AG09309 (cell line): Measurements from ENCODE around the gene GPR31.
A peak's percentile ranks its signal among the peaks of the same experiment; 100 is the strongest.

Source experiments
- DNase-seq: peaks from one replicate; pipeline ENCODE4 v3.0.0-alpha.2; 2010; ENCODE audit warnings: low read depth
- H3K4me3 ChIP-seq: 2 replicates; pipeline ENCODE4 v1.5.1; 2011; ENCODE audit warnings: mild to moderate bottlenecking, low read depth, low read length, moderate library complexity; ENCODE audit not compliant: control insufficient read depth
- TF ChIP-seq, protein P1 (sequence below): IDR thresholded peaks from 2 replicates; pipeline ENCODE4 v1.5.1; 2011; ENCODE audit warnings: mild to moderate bottlenecking, low read depth, low read length, inconsistent platforms; ENCODE audit not compliant: insufficient read depth, control insufficient read depth; ENCODE audit errors: missing control alignments

Gene GPR31

DNA sequence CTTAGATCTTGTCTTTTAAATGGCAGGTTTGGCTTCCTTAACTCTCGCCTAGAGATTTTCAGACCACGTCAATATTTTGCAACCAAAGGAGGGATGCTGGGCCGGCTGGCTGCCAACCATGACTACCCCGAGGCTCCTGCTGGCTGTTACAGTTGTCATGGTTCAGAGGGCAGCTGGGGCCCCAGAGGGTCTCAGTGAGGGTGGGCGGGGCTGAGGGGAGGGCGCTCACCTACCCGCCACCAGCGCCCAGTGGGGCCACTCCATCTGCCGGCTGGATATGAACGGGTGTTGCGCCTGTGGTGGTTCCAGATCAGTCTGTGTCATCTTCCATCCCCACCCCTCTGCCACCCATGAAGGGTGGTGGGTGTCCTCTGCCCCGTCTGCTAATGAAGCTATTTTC lies 12.3 kb downstream of the GPR31 start:
- no peak for DNase-seq
- TF ChIP-seq, protein P1, sequence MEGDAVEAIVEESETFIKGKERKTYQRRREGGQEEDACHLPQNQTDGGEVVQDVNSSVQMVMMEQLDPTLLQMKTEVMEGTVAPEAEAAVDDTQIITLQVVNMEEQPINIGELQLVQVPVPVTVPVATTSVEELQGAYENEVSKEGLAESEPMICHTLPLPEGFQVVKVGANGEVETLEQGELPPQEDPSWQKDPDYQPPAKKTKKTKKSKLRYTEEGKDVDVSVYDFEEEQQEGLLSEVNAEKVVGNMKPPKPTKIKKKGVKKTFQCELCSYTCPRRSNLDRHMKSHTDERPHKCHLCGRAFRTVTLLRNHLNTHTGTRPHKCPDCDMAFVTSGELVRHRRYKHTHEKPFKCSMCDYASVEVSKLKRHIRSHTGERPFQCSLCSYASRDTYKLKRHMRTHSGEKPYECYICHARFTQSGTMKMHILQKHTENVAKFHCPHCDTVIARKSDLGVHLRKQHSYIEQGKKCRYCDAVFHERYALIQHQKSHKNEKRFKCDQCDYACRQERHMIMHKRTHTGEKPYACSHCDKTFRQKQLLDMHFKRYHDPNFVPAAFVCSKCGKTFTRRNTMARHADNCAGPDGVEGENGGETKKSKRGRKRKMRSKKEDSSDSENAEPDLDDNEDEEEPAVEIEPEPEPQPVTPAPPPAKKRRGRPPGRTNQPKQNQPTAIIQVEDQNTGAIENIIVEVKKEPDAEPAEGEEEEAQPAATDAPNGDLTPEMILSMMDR: no peak
- H3K4me3 ChIP-seq: no peak overlapping the region

DNA sequence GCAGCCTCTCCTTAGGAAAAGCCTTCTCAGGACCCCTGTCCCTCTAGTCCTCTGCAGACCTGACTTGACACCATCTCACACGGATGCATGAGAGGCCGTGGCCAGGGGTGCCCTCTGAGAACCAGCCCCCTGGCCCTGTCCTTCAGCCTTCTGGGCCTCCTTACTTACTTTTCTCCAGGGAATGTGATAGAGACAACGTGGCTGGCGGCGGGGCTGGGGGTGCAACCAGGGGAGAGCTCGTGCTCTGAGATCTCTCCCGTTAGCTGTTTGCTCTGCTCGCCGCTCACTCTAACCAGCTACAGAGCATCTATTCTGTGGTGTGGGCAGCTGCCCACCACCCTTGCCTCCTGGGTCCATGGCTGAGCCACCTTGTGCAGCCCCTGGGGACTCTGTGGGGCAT lies 14.7 kb downstream of the GPR31 start:
- TF ChIP-seq, protein P1: no peak
- no peak overlapping the region for H3K4me3 ChIP-seq
- no peak for DNase-seq

DNA sequence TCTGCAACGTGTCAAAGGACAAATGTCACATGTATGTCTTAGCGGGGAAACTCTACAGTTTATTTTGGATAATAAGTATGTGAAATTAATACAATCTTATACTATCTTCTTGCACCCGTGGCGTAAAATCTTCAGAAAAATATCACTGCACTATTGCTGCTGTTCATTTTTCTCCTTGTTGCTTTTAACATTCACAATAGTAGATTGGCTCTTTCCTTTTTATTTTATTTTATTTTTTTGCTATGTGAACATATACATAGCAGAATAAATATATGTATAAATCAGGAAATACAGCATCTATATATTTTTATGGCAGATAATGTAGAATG lies 15.4 kb downstream of the GPR31 start:
- no peak for DNase-seq
- TF ChIP-seq, protein P1: no peak
- H3K4me3 ChIP-seq: no peak overlapping the region

DNA sequence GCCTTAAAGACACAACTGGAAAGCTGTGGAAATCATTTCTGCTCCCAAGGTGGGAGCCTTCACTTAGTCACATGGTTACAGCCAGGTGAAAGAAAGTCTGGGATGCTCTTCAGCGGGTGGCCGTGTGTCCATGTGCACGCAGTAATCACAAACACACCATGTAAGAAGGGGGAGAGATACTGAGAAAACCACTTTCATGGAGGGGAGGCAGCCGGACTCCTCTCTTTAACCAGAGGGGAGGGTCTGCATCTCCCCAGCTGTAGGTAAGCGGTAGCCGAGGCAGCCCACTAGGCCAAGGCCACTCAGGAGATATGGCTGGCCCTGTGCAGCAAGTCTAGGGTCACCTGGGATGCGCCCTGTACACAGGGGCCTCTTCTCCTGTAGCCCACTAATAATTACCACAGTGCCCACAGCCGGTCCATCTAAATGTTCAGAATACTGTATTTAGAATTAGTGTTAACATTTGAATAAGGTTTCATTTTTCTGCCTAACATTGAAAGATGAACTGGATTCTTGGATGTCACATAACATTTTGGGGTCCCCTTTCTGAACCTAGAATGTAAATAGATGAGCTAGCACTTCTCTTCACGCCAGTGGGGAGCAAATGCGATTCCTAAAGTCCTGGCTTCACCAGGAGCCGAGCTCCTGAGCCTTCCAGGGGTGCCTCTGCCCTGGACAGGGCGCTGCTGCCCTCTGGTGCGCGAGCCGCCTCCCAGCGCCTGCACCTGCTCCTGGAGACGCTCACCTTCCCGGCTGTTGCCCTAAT lies 15.9 kb downstream of the GPR31 start:
- H3K4me3 ChIP-seq: no peak overlapping the region
- no peak for DNase-seq
- TF ChIP-seq, protein P1: peak; percentile 49

DNA sequence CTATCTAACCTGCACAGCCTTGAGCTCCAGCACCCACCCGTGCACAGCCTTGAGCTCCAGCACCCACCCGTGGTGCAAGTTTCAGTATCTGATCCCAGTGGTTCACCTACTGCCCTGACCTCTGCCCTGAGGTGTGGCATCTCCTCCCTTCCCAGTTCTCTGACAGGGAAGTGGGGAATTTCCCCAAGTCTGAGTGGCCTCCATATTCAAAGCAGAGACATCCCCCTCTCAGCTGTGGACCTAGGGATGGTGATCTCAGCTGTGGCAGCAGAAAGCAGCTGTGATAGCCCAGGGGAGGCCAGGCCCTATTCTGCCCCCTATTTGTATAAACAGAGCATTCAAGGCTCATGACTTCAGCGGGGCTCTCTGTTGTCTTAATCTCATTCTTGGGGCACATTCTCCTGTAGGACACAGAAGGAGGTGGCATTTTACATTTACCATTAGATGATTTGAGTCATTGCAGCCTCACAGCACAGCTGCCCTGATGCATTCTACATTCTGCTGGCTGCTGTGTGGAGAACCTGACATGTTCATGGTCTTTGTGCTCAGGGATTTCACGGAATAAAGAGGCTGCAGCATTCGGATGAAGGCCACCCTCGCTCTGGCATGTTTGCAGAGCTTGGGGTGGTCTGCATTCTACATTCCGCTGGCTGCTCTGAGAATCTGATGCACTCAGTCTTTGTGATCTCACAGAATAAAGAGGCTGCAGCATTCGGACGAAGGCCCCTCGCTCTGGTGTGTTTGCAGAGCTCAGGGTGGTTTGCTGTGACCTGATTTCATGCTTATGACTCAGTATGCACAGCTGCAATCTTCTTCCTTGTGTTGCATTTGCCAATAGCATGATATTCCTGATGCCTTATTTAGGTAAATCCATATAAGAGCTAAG lies 16.9 kb downstream of the GPR31 start:
- H3K4me3 ChIP-seq: no peak overlapping the region
- TF ChIP-seq, protein P1: no peak
- no peak for DNase-seq

DNA sequence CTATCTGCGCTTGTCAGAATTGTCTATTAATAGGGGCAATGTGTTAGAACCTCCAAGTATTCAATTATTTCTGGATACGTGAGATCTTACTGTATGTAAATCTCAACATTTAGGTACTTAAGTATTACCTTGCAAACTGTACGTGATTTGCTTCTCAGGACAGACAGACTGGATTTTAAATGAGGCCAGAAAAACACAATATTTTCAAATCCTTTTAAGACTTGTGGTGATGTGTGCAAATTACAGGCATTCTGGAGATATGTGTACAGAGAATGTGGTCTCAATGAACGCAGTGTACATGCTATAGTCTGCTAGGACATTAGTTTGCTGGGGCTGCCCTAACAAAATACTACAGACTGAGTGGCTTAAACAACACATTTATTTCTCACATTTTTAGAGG lies 18.0 kb downstream of the GPR31 start:
- no peak overlapping the region for H3K4me3 ChIP-seq
- DNase-seq: no peak
- TF ChIP-seq, protein P1: no peak
